Vagina (tissue), 2 donors: ENCODE data around the gene RAB8A.

ENCODE experiments used
- POLR2AphosphoS5 ChIP-seq, 2 donors: sonication (generic); formaldehyde crosslinking; IDR thresholded peaks; one replicate each; pipeline ENCODE4 v1.9.0; 2017; ENCODE audit warnings: antibody characterized with exemption in 2 of 2, mild to moderate bottlenecking in 2 of 2, low read depth in 1 of 2; ENCODE audit not compliant: insufficient read depth in 1 of 2
- TF ChIP-seq, protein P1 (sequence below), 3 experiments: fragments of 450-650 bp in 2 of 3; fragments of 200-600 bp in 1 of 3; sonication (generic) in 1 of 3; IDR thresholded peaks; one replicate each; pipeline ENCODE4 v1.5.1; 2017 to 2019; ENCODE audit warnings: antibody characterized with exemption in 3 of 3, mild to moderate bottlenecking in 2 of 3, moderate library complexity in 2 of 3

DNA sequence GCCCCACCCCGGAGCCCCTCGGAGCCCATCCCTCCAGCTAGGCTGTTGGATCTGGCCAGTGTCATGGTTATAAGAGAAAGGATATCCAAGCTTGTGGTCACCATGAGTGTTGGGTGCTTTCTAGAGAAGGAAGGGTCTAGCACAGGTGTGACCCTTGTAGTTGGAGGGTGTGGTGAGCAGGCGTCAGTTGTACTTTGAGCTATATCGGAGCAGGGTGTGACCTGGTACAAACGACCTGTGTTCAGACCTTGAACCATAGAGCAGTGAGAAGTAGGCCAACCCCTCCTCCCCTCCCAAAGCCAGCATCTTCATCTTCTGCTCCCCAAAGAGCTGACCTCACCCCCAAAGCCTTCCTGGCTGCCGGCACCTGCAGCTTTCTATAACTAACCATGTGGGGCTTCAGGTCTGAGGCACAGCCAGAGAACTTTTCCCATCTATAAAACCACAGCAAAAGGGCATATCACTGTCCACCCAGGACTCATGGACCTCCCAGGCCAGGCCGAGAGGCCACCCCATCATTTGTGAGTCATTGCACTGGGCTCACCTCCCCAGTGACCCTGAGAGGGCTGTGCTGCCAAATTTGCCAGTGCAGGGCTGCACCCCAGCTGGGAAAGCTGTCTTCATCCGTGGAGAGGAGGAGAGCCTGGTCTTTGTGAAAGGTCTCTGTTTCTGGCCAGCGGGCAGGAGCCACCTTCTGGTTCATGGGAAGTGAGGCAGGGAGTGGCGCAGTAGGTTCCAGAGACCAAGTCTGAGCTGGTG, 14.2 kb downstream of the RAB8A start:
- TF ChIP-seq, protein P1, sequence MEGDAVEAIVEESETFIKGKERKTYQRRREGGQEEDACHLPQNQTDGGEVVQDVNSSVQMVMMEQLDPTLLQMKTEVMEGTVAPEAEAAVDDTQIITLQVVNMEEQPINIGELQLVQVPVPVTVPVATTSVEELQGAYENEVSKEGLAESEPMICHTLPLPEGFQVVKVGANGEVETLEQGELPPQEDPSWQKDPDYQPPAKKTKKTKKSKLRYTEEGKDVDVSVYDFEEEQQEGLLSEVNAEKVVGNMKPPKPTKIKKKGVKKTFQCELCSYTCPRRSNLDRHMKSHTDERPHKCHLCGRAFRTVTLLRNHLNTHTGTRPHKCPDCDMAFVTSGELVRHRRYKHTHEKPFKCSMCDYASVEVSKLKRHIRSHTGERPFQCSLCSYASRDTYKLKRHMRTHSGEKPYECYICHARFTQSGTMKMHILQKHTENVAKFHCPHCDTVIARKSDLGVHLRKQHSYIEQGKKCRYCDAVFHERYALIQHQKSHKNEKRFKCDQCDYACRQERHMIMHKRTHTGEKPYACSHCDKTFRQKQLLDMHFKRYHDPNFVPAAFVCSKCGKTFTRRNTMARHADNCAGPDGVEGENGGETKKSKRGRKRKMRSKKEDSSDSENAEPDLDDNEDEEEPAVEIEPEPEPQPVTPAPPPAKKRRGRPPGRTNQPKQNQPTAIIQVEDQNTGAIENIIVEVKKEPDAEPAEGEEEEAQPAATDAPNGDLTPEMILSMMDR (IDR thresholded peaks at IDR 0.05) = no peak
- no peak for TF ChIP-seq POLR2AphosphoS5 (IDR thresholded peaks at IDR 0.05; ENCODE audit: insufficient read depth in 1 of 2, low read depth in 1 of 2)
